H54 (cell line): Measurements from ENCODE around the gene BPGM.

Experiments
- DNase-seq: peaks from one replicate; pipeline ENCODE4 v3.0.0; 2011; ENCODE audit warnings: low spot score, mixed read lengths; ENCODE audit not compliant: insufficient read length
- FAIRE-seq: peaks from 3 replicates; lab custom pipeline; 2011; peaks lifted over from hg19 to GRCh38; lab: Jason Lieb, UNC
- POLR2A ChIP-seq: IDR thresholded peaks from 2 replicates; pipeline ENCODE4 v1.6.1; 2011; ENCODE audit warnings: low read depth, mild to moderate bottlenecking, low read length

The BPGM gene

GRCh38 chr7:134718211-134718875 is 71.7 kb downstream of the BPGM start:
- FAIRE-seq (no peak), DNase-seq (no peak)
- no peak for TF ChIP-seq POLR2A

DNA sequence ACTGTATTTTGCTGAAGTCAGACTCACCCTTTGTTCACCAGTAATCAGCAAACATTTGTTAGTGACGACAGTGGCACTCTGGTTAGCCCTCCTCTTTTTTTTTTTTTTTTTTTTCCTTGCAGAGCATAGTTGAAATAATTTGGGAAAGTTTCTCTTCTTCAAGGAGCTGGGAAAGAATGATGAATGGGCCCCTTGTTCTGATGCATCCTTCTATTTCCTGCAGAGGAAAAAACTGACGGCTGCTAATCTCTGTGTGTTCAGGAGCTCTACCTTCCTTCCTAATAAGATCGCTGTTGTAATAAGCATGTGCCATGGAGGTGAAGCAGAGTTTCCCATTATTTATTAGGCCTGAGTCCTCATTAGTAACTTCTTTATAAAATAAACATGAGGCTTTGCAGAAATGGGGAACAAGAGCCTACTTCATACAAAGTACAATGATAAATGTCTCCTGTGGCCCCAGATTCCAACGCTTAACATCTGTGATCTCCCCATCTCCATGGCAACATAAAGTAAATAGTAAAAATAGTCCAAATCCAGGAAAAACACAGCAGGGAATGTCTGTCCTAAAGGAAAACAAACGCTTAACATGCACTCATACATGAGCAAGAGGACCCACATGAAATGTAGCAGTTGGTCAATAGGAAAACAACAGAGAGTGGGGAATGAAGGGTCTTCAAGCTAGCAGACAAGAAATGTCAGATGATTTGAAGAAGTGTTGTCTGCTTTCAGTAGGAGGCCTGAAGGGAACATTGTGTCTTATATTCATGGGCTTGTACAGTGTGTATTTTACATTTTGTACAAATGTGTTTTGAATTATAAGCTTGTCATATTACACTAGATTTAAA is 73.7 kb downstream of the BPGM start:
- TF ChIP-seq POLR2A: no peak
- DNase-seq (no peak), FAIRE-seq (no peak)

DNA sequence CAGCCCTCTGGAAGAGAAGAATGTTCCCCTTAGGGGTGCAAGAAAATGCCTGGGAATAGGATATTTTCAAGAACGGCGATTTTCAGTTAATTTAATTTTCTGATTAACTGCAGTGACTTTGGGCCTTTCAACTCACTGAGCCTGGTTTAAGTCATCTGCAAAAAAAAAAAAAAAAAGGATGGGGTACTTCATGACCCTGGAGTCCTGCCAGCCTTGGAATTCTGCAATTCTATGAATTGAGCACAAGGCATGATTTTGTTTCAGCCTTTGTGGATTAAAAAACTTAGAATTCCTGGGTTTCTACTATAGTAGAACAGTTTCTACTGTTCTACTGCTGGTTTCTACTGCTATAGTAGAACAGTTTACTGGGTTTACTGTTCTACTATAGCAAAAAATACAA is 74.5 kb downstream of the BPGM start:
- no peak for DNase-seq

DNA sequence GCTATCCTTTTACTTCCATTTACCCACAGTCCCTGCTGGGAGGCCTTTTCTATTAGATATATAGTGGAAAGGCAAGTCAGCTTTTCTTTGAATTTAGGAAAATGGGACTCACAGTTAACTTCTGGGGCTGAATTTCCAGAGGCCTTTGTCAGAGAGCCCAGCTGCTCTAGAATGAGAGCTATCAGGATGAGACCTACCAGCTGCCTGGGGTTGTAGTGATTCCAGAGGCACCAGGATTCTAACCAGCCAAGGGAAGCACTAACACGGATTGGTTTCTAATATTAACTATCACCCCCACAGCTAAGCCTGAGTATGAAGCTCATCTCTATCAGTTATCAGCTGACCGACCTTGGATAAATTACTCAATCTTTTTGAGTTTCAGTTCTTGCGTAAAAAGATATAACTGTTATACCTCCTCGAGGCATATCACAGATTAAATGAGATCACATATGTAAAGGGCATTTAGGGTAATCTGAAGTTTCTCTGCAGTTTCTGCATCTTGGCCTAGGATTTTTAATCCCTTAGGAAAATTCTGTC is 76.2 kb downstream of the BPGM start:
- no peak for FAIRE-seq
- TF ChIP-seq POLR2A: no peak
- DNase-seq: no peak

More for the DNA sequence above, 74.5 kb downstream of the BPGM start:
- no peak for TF ChIP-seq POLR2A
- no peak for FAIRE-seq

DNA sequence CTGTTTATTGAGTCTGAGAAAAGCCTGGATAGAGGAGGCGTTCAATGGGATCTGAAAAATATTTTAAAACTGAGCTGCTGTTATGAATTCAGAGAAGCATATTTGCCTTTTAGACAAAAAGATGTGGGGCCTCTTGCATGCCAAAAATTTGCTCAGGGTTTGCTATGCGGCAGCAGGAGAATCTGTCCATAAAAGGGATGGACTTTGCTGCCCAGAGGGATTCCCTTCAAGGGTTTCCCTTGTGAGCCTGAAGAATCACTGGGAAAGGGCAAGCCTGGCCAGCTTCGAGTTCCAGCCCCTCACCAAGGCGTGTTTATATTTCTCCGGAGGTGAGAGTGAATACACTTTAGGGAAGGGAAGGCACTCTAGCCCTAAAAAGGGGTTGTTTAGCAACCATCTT is 77.2 kb downstream of the BPGM start:
- no peak for TF ChIP-seq POLR2A
- FAIRE-seq: no peak

GRCh38 chr7:134724606-134725005 is 78.0 kb downstream of the BPGM start:
- DNase-seq: peak; percentile 10

More for the DNA sequence above, 77.2 kb downstream of the BPGM start:
- DNase-seq: no peak

DNA sequence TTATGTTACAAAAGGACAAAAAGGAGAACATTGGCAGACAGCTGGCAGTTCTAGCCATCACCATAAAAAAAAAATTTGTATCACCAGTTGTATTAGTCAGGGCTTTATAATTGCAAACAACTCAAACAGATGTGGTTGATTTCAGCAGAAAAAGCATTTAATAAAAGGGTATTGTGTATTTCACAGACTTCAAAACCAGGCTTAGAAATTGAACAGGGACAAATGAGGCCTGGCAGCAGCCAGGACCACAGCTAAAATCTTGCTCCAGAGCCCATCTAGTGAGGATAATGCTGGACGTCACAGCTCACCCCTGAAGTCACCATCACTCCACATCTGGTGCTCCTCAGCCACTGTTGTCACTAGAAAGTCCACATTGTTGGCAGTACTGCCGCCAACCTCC is 79.9 kb downstream of the BPGM start:
- DNase-seq: no peak
- TF ChIP-seq POLR2A: no peak
- FAIRE-seq: no peak

More at GRCh38 chr7:134724606-134725005, 78.0 kb downstream of the BPGM start:
- no peak for FAIRE-seq
- no peak for TF ChIP-seq POLR2A

- TF ChIP-seq POLR2A: no peak
- DNase-seq (no peak), FAIRE-seq (no peak)
These were observed 81.1 kb downstream of the BPGM start for GRCh38 chr7:134727711-134728110.
